AG10803 (cell line): ENCODE measurements around the gene CYB5RL.

Source experiments
- DNase-seq: peaks from one replicate; pipeline ENCODE4 v3.0.0; 2010; ENCODE audit warnings: low read depth
- H3K4me3 ChIP-seq: 2 replicates; pipeline ENCODE4 v1.5.1; 2011; ENCODE audit warnings: mild to moderate bottlenecking, low read length, control low read depth
- CTCF ChIP-seq: conservative IDR thresholded peaks from 2 replicates; pipeline ENCODE4 v1.5.1; 2011; ENCODE audit warnings: mild to moderate bottlenecking, low read length, control low read depth, inconsistent platforms

CYB5RL gene

DNA sequence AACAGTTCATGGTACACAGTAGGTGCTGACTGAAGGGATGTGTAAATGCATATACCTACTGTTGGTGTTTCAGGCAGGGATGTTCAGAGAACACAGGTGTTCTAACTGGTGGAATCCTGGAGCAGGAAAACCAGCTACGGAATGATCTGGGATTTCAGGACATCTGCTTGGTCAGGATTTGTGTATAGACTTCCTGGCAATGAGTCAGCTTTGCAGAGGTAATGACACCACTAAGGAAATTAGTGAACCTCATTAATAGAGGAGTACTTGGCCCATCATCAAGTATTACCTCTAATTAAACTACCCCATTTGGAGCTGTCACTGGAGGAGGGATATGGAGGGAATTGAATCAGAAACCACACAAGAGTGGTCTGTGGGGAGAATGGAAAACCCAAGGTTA is 7.5 kb upstream of the CYB5RL start:
- DNase-seq = no peak
- H3K4me3 ChIP-seq = no peak overlapping the region
- no peak for TF ChIP-seq CTCF

DNA sequence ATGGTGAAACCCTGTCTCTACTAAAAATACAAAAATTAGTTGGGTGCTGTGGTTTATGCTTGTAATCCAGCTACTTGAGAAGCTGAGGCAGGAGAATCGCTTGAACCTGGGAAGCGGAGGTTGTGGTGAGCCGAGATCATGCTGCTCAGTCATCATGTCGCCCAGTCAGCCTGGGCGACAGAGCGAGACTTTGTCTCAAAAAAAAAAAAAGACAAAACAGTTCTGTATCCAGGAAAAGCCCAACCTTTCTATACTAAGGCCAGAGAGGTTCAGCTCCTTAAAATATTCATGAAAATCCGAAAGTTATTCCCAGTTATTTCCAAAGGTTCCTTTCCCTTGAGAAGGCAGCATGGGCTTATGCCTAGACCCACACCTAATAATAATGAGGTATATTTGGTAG is 4.4 kb upstream of the CYB5RL start:
- no peak overlapping the region for H3K4me3 ChIP-seq
- TF ChIP-seq CTCF = no peak

GRCh38 chr1:54200519-54200997 is 728 bp upstream of the CYB5RL start:
- TF ChIP-seq CTCF = no peak

More for the DNA sequence above, 4.4 kb upstream of the CYB5RL start:
- no peak for DNase-seq

DNA sequence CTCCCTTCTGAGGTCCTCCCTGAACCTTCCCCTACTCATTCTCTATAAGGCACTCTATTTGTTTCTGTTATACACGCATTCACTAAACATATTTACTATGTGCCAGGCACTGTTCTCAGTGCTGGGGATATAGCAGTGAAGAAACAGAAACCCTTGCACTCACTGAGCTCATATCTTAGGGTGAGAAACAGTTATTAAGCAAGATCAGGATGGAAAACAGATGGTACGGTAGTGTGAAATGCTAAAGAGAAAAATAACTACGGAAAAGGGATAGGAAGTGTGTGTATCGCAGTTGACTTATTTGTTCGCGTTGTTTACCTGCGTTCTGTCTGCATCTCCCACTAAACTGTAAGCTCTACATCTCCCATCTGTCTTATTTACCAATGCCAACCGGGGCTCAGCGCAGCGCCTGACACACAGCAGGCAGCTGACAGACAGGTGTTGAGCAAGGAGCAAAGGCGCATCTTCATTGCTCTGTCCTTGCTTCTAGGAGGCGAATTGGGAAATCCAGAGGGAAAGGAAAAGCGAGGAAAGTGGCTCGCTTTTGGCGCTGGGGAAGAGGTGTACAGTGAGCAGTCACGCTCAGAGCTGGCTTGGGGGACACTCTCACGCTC is 572 bp downstream of the CYB5RL start:
- peak overlapping the region; percentile 91 for H3K4me3 ChIP-seq
- peak; percentile 35 for DNase-seq
- no peak for TF ChIP-seq CTCF

More at GRCh38 chr1:54200519-54200997, 728 bp upstream of the CYB5RL start:
- peak overlapping the region; percentile 91 for H3K4me3 ChIP-seq
- DNase-seq = peak; percentile 8

DNA sequence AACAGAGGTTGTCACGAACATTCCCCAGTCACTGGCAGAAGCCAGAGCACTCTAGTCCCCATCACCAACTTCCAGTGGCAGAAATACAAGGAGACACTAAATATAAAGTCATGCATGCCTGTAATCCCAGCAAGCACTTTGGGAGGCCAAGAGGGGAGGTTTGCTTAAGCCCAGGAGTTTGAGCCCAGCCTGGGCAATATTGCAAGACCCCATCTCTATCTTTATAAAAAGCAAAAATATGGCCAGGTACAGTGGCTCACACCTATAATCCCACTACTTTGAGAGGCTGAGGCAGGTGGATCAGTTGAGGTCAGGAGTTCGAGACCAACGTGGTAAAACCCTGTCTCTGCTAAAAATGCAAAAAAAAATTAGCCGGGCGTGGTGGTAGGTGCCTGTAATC is 6.4 kb downstream of the CYB5RL start:
- H3K4me3 ChIP-seq = no peak overlapping the region
- no peak for TF ChIP-seq CTCF
- no peak for DNase-seq

DNA sequence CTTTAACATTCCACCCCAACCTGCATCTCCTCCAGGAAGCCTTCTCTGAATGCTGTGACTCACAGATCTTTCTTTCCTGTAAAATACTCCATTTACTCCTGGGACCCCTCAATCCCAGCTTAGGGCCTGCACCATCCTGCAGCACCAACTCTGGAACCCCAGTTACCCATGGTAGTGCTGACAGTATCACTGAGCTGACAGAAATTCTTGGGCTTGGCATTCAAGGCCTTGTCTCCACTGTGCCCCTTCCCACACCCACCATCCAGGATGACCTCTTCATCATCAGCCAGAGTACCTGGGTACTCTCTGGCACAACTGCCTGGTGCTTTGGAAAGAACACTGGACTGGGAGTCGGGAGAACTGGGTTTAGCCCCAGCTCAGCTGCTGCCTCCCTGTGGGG is 8.3 kb downstream of the CYB5RL start:
- no peak overlapping the region for H3K4me3 ChIP-seq
- TF ChIP-seq CTCF = no peak
- no peak for DNase-seq

DNA sequence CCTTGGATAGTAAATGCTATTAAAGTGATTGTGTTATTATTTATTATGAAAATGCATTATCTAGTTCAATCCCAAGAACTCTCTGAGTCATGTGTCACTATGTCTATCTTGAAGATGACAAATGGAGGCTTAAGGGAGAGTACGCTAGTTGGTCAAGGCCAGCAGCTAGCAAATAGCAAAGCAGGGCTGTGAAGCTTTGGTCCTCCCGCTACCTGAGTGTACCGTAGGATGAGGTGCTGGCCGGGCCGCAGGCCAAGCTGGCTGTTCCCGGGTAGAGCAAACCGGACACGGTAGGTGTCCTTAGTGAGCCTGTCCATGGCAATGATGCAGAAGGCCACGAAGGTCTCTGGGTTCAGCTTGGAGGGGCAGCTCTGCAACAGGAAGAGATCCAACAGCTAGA is 9.3 kb downstream of the CYB5RL start:
- no peak overlapping the region for H3K4me3 ChIP-seq
- no peak for DNase-seq
- TF ChIP-seq CTCF = no peak
